RWPE2 (cell line): ENCODE measurements around the gene KPNA3.

Source experiments
- ATAC-seq: fragments of 200-7000 bp; cut with Tn5 transposase; 3 replicates; pipeline ENCODE4 v1.9.1; 2021; ENCODE audit warnings: low read depth
- DNase-seq: peaks from one replicate; pipeline ENCODE4 v3.0.0-alpha.2; 2020; ENCODE audit warnings: low spot score
- H3K27ac ChIP-seq: fragments of 450-650 bp; 2 replicates; pipeline ENCODE4 v1.5.1; 2017; ENCODE audit warnings: mild to moderate bottlenecking; ENCODE audit not compliant: poor library complexity, severe bottlenecking
- H3K27me3 ChIP-seq: fragments of 250-450 bp; sonication (Bioruptor Pico); 2 replicates; pipeline ENCODE4 v1.5.1; 2021; ENCODE audit warnings: mild to moderate bottlenecking, moderate library complexity; ENCODE audit not compliant: insufficient read depth, poor library complexity, severe bottlenecking
- H3K36me3 ChIP-seq: fragments of 250-450 bp; sonication (Bioruptor Pico); 2 replicates; pipeline ENCODE4 v1.5.1; 2020; ENCODE audit warnings: low read depth, mild to moderate bottlenecking, moderate library complexity
- H3K4me1 ChIP-seq: fragments of 250-450 bp; sonication (Bioruptor Pico); 2 replicates; pipeline ENCODE4 v1.5.1; 2021; ENCODE audit warnings: mild to moderate bottlenecking, moderate library complexity; ENCODE audit not compliant: insufficient read depth, poor library complexity, severe bottlenecking
- H3K4me3 ChIP-seq: fragments of 250-450 bp; sonication (Bioruptor Pico); 2 replicates; pipeline ENCODE4 v1.5.1; 2021; ENCODE audit warnings: mild to moderate bottlenecking, moderate library complexity; ENCODE audit not compliant: severe bottlenecking
- H3K9me3 ChIP-seq: fragments of 250-450 bp; sonication (Bioruptor Pico); 2 replicates; pipeline ENCODE4 v1.5.1; 2021; ENCODE audit warnings: mild to moderate bottlenecking, moderate library complexity; ENCODE audit not compliant: severe bottlenecking
- TF ChIP-seq, protein P1 (sequence below): fragments of 450-650 bp; IDR thresholded peaks from one replicate; pipeline ENCODE4 v1.5.1; 2017; ENCODE audit warnings: mild to moderate bottlenecking, moderate library complexity; ENCODE audit not compliant: poor library complexity, severe bottlenecking

Gene KPNA3

DNA sequence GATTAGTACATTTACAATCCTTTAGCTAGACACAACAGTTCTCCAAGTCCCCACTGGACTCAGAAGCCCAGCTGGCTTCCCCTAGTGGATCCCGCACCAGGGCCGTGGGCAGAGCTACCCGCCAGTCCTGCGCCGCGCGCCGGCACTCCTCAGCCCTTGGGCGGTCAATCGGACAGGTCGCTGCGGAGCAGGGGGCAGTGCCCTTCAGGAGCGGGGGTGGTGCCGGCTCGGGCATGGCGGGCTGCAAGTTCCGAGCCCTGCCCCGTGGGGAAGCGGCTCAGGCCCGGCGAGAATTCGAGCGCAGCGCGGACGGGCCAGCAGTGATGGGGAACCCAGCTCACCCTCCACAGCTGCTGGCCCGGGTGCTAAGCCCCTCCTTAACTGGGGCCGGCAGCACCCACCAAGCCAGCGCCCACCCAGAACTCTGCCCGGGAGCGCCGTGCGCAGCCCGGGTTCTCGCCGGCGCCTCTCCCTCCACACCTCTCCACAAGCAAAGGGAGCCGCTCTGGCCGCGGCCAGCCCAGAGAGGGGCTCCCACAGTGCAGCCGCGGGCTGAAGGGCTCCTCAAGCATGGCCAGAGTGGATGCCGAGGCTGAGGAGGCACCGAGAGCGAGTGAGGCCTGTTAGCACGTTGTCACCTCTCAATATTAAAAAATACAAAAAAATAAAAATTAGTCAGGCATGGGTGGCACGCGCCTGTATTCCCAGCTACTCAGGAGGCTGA, 114.1 kb downstream of the KPNA3 start:
- no peak for ATAC-seq
- no peak for DNase-seq
- TF ChIP-seq, protein P1, sequence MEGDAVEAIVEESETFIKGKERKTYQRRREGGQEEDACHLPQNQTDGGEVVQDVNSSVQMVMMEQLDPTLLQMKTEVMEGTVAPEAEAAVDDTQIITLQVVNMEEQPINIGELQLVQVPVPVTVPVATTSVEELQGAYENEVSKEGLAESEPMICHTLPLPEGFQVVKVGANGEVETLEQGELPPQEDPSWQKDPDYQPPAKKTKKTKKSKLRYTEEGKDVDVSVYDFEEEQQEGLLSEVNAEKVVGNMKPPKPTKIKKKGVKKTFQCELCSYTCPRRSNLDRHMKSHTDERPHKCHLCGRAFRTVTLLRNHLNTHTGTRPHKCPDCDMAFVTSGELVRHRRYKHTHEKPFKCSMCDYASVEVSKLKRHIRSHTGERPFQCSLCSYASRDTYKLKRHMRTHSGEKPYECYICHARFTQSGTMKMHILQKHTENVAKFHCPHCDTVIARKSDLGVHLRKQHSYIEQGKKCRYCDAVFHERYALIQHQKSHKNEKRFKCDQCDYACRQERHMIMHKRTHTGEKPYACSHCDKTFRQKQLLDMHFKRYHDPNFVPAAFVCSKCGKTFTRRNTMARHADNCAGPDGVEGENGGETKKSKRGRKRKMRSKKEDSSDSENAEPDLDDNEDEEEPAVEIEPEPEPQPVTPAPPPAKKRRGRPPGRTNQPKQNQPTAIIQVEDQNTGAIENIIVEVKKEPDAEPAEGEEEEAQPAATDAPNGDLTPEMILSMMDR, result no peak
- Histone ChIP-seq H3K4me3 (no peak overlapping the region), H3K4me1 (peaks cover 9% of the 10 kb centered on the region), H3K36me3 (peaks cover 19% of the 10 kb centered on the region), H3K27me3 (no peaks in the 10 kb centered on the region), H3K27ac (no peak overlapping the region), H3K9me3 (no peaks in the 10 kb centered on the region)

DNA sequence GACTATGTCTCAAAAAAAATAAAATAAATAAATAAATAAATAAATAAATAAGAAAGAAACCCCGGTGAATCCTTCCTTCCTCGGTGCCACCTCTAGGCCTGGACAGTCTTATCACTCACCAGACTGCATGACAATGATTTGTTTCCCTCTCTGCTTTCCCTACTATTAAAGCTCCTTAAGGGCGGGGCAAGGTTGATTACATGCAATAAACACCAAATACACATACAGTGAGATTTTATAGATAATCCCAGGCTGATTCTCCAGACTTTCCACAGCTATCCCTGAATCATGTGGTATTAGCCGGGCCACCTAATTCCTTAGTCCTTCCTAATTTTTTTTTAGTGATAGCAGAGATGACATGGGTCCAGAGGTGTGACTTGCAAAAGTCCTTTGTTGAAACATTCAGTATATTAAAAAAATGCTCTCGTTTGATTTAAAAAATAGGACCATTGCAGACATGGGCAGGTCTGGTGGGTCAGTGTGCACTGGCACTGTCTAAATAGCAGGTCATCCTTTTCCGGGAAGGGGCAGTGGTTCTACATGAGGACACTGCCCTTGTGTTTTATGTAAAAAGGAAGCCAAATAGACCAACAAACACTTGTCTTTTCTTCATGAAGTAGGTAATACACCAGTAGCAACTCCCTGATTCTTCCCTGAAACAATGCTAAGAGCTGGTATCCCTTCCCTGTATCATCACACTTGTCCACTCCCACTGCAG, 115.7 kb downstream of the KPNA3 start:
- H3K27me3 ChIP-seq, result no peaks in the 10 kb centered on the region
- no peaks in the 10 kb centered on the region for H3K9me3 ChIP-seq
- ATAC-seq (no peak), DNase-seq (no peak)
- peaks cover 2% of the 10 kb centered on the region for H3K4me1 ChIP-seq
- peaks cover 19% of the 10 kb centered on the region for H3K36me3 ChIP-seq
- TF ChIP-seq, protein P1, result no peak
- no peak overlapping the region for H3K4me3 ChIP-seq
- H3K27ac ChIP-seq, result no peak overlapping the region

DNA sequence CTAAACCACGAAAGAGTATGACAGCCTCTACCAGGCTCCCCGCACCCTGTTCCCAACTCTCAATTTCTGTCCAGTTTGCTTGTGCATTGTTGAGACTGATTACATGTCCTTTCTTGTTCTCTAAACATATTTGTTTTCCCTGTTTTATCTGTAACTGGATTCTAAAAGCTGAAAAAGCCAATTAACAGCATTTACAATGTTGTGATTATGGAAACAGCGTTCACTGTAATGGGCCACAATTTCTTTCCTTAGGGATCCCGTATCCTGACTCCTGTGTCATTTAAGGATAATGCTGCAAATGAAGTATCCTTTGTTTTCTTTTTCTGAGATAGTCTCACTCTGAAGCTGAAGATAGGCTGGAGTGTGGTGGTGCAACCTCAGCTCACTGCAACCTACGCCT, 121.7 kb downstream of the KPNA3 start:
- TF ChIP-seq, protein P1, result no peak
- Histone ChIP-seq H3K9me3 (no peaks in the 10 kb centered on the region), H3K4me3 (no peak overlapping the region), H3K36me3 (peaks cover 18% of the 10 kb centered on the region), H3K4me1 (peaks cover 3% of the 10 kb centered on the region), H3K27me3 (no peaks in the 10 kb centered on the region), H3K27ac (no peak overlapping the region)
- ATAC-seq, result no peak
- no peak for DNase-seq

DNA sequence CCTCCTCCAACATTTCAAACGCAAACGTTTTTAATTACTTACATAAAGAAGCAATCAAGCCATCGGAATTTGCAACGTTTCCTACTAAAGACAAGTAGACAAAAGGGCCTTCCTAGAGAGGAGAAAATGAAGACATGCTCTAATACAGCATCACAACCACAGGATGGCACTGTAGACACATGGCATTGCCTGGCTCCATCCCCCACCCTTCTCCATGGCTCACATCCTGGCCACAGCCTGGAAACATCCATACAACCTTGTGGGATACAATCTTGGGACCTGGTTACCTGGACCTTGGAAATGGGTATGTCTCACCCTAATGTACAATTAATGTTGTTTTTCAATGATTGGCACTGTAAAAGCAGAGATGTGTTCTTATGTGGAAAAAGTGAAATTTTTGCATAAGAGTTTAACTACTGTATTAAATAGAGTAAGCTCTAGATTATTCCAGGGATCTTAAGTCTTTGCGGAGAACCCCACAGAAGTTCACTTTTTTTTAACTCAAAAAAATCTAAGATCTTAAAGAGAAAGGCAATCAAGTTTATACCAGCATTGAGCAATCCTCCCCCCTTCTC, 122.7 kb downstream of the KPNA3 start:
- ATAC-seq (peak; percentile 94), DNase-seq (no peak)
- Histone ChIP-seq H3K4me1 (peaks cover 3% of the 10 kb centered on the region), H3K36me3 (peaks cover 12% of the 10 kb centered on the region), H3K9me3 (no peaks in the 10 kb centered on the region), H3K27me3 (no peaks in the 10 kb centered on the region), H3K27ac (no peak overlapping the region), H3K4me3 (no peak overlapping the region)
- TF ChIP-seq, protein P1, result peak; percentile 79
